ENCODE results near the gene PPP1R3E. TPM values are rescaled to one million over a fixed set of nuclear protein-coding genes. Genes with fewer than 3 reads are reported as not detected.

The PPP1R3E gene
- total and polyA plus RNA-seq, 2 of the 13 experiments (the other 11 are each of a cell fraction or from before 2014, with no cell fraction given), result 16.5 to 26.5 TPM

GRCh38 chr14:23351681-23352505 lies 49.2 kb upstream of the PPP1R3E start:
- no peaks in the 10 kb centered on the region for H3K9me3 ChIP-seq (ENCODE audit: low read length)
- H3K4me1 ChIP-seq (ENCODE audit: insufficient read depth, low read length), result no peaks in the 10 kb centered on the region
- no peaks in the 10 kb centered on the region for H3K79me2 ChIP-seq (ENCODE audit: insufficient read depth, low read length)
- no peaks in the 10 kb centered on the region for H4K20me1 ChIP-seq (ENCODE audit: insufficient read depth, low read length)
- CTCF ChIA-PET (ENCODE audit: low intra/inter-chr PET ratio, low total read pairs), result no interaction called here
- no peaks in the 10 kb centered on the region for H3K36me3 ChIP-seq (replicated peaks in 1 of 2; ENCODE audit: control insufficient read depth in 1 of 2, insufficient read depth in 2 of 2, low read length in 2 of 2)
- no TSS peak for BruUV-seq (replicated peaks)
- peak overlapping the region; percentile 64 for H3K4me2 ChIP-seq (ENCODE audit: low read depth, low read length)
- no peak for DNase-seq (ENCODE audit: low spot score)
- H3K4me3 ChIP-seq (replicated peaks in 1 of 3; ENCODE audit: insufficient read depth in 1 of 3, low read depth in 2 of 3, low read length in 3 of 3), result peak overlapping the region; percentile 22 to 64 (median 30); a peak in 4 of 6 replicates
- POLR2A ChIA-PET, result interaction anchor here (3.4 kb wide), 1 partner anchor 31 kb away, joined by 15 read pairs; the partner anchor contains the start of gene PABPN1
- 52% methylated on average over 60 of the region's 61 CpGs for WGBS (ENCODE audit: low lambda C conversion rate)
- no peak for FAIRE-seq
- peak; percentile 14 for ATAC-seq
- peaks cover 25 to 90% of the 10 kb centered on the region in 2 experiments for H3K27me3 ChIP-seq (ENCODE audit: control insufficient read depth in 1 of 2, insufficient read depth in 2 of 2, low read length in 2 of 2)
- intact Hi-C loops (cut with micrococcal nuclease; ENCODE audit: unreplicated experiment), result no loop called here
- in situ Hi-C loops (cut with HindIII; ENCODE audit: extremely low pct_ligation_motif_present, low pct_unique_long_range_greater_than_20kb), result no loop called here
- H3K9ac ChIP-seq (ENCODE audit: insufficient read depth, low read depth, low read length), result no peak overlapping the region
- H2AFZ ChIP-seq (ENCODE audit: low read length), result no peak overlapping the region
- H3K27ac ChIP-seq (ENCODE audit: extremely low read length, insufficient read depth, low read length), result no peak overlapping the region
- TF ChIP-seq PTBP1 (IDR thresholded peaks at IDR 0.05; ENCODE audit: low read depth, low read length, poor library complexity, severe bottlenecking), result no peak
- peak; percentile 56; the same call in 1 of the 2 replicates for TF ChIP-seq ZNF546 (CRISPR knock-in tag; conservative IDR thresholded peaks at IDR 0.05)
- 0 out of 2 replicates have a peak, but pooled peaks have one; percentile 10 for TF ChIP-seq POGZ (CRISPR knock-in tag; IDR thresholded peaks at IDR 0.05)
- no peak for TF ChIP-seq FOXK2 (IDR thresholded peaks at IDR 0.05)
- TF ChIP-seq ZBTB40 (IDR thresholded peaks at IDR 0.05), result no peak
- peak; percentile 40; the same call in 1 of the 2 replicates for TF ChIP-seq ZBTB40 (CRISPR knock-in tag; IDR thresholded peaks at IDR 0.05)
- TF ChIP-seq ZNF343 (CRISPR knock-in tag; IDR thresholded peaks at IDR 0.05), result peak; percentile 62; the same call in 1 of the 2 replicates
- TF ChIP-seq ZFX (CRISPR knock-in tag; IDR thresholded peaks at IDR 0.05; ENCODE audit: low read depth), result 0 out of 2 replicates have a peak, but pooled peaks have one; percentile 9
- peak; percentile 28 for TF ChIP-seq CTCF (CRISPR knock-in tag; IDR thresholded peaks at IDR 0.05)
- TF ChIP-seq ZNF552 (CRISPR knock-in tag; IDR thresholded peaks at IDR 0.05; ENCODE audit: borderline replicate concordance), result peak; percentile 51; the same call in 1 of the 2 replicates
- no peak for TF ChIP-seq DBP (CRISPR knock-in tag; IDR thresholded peaks at IDR 0.05; ENCODE audit: not compliant biosample characterization)
